ENCODE measurements around the gene ALPG.

DNA sequence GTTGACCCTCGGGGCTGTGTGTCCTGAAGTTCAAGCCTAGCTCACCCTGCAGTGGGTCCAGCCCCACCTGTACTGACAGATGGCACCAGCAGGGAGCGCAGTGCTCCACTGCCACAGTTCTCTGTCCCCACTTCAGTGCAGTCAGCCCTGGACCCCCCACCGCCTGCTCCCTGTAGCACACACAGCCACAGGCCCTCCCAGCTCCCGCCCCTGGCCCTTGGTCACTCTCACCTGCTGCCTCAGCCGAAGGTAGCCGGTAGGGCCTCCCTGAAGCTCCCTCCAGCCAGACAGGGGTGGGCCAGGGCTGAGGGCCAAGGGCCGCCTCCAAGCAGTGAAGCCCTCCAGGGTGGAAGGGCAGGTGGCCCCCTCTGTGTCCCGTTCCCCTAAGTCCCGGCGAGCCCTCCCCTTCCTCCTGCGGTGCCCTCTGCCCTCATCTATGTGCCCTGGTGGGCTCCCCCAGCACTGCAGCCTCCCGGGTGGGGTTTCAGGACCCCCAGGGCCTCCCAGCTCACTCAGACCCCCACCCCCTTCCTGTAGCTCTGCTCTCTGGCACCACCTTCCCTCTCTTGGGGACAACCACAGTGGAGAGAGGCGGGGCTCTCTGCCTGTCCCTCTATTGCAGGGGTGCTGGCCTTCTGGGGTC lies 38.9 kb upstream of the ALPG start:
- TF ChIP-seq POLR2A (IDR thresholded peaks at IDR 0.05) = no peak
- TF ChIP-seq, protein P1, sequence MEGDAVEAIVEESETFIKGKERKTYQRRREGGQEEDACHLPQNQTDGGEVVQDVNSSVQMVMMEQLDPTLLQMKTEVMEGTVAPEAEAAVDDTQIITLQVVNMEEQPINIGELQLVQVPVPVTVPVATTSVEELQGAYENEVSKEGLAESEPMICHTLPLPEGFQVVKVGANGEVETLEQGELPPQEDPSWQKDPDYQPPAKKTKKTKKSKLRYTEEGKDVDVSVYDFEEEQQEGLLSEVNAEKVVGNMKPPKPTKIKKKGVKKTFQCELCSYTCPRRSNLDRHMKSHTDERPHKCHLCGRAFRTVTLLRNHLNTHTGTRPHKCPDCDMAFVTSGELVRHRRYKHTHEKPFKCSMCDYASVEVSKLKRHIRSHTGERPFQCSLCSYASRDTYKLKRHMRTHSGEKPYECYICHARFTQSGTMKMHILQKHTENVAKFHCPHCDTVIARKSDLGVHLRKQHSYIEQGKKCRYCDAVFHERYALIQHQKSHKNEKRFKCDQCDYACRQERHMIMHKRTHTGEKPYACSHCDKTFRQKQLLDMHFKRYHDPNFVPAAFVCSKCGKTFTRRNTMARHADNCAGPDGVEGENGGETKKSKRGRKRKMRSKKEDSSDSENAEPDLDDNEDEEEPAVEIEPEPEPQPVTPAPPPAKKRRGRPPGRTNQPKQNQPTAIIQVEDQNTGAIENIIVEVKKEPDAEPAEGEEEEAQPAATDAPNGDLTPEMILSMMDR (IDR thresholded peaks at IDR 0.05) = peak in 1 of 6 experiments; percentile 6
